ENCODE measurements around the gene ARHGAP8.

The ARHGAP8 gene

DNA sequence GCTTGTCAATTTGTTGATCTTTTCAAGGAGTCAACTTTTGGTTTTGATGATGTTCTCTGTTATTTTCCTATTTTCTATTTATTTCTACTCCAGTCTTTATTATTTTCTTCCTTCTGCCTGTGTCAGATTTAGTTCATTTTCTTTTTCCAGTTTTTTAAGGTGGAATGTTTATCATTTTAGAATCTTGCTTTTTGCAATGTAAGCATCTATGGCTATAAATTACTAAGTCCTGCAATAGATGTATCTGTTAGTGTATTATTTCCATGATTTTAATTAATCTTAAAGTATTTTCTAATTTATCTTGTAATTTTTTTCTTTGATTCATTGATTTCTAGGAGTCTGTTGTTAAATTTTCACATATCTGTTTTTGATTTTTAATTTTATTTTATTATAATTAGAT is 81.7 kb downstream of the ARHGAP8 start:
- TF ChIP-seq, protein P1, sequence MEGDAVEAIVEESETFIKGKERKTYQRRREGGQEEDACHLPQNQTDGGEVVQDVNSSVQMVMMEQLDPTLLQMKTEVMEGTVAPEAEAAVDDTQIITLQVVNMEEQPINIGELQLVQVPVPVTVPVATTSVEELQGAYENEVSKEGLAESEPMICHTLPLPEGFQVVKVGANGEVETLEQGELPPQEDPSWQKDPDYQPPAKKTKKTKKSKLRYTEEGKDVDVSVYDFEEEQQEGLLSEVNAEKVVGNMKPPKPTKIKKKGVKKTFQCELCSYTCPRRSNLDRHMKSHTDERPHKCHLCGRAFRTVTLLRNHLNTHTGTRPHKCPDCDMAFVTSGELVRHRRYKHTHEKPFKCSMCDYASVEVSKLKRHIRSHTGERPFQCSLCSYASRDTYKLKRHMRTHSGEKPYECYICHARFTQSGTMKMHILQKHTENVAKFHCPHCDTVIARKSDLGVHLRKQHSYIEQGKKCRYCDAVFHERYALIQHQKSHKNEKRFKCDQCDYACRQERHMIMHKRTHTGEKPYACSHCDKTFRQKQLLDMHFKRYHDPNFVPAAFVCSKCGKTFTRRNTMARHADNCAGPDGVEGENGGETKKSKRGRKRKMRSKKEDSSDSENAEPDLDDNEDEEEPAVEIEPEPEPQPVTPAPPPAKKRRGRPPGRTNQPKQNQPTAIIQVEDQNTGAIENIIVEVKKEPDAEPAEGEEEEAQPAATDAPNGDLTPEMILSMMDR (IDR thresholded peaks at IDR 0.05; ENCODE audit: insufficient read depth, low read depth, low read length, missing control alignments), result no peak
- no peak for DNase-seq (ENCODE audit: low read depth)
- H3K4me3 ChIP-seq (ENCODE audit: low read depth, low read length), result no peak overlapping the region

DNA sequence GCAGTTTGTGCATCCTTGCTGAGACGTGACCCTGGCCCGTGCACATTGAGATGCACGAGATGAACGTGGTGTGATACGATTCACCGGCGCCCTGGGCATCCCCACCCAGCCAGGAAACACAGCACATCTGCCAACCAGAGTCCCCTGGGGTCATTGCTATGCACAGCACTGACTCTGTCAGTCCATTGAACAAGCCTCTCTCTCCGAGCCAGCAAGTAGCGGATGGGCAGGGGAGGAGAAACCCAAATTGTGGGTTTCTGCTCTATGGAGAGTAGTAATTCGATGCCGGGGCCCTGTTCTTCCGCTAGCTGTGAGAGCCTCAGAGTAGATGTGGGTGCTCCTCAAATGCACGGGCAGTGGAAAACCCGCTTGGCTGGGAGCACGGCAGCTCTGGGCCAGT is 85.1 kb downstream of the ARHGAP8 start:
- H3K4me3 ChIP-seq (ENCODE audit: low read depth, low read length), result no peak overlapping the region
- TF ChIP-seq, protein P1 (IDR thresholded peaks at IDR 0.05; ENCODE audit: insufficient read depth, low read depth, low read length, missing control alignments), result no peak
- peak; percentile 11 for DNase-seq (ENCODE audit: low read depth)

DNA sequence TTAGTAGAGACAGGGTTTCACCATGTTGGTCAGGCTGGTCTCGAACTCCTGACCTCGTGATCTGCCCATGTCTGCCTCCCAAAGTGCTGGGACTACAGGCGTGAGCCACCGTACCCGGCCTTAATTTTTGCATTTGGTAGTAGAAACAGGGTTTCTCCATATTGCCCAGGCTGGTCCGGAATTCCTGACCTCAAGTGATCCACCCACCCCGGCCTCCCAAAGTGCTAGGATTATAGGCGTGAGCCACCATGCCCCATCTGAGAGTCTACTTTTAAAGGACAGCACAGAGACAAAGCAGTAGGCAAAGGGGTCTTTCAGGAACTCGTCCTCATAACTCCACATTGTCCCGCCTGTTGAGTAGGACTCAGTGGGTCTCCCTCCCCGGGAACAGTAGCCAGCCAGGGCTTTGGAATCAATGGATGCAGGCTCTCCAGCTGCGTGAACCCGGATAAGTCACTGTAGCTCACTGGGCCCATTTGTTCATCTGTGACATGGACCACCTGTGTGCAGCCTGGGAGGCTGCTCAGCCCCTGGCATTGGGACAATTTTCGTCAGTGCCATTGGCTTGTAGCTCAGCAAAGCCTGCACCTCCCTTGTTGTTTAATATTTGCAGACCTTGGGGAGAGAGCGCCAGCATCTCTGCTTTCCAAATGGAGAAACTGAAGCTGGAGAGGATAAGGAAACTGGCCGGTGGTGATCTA is 86.1 kb downstream of the ARHGAP8 start:
- DNase-seq (ENCODE audit: low read depth), result no peak
- no peak overlapping the region for H3K4me3 ChIP-seq (ENCODE audit: low read depth, low read length)
- TF ChIP-seq, protein P1 (IDR thresholded peaks at IDR 0.05; ENCODE audit: insufficient read depth, low read depth, low read length, missing control alignments), result no peak

DNA sequence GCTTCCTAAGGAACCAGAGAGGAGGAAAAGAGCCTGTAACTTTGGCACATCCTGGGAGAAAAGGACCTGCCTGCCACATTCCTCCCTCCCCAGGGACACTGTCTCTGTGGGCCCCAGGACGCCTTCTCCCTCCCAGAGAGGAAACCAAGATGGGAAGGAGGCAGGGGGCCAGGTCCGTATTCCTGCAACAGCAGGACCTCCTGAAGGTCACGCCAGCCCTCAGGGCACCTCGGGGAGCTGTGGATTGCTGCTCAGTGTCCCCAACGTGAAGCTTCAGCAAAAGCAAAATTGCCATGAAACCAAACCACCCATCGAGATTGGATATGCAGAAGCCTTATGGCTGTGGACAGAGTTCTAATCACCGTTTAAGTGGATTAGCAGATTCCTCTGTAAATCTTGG is 86.7 kb downstream of the ARHGAP8 start:
- TF ChIP-seq, protein P1 (IDR thresholded peaks at IDR 0.05; ENCODE audit: insufficient read depth, low read depth, low read length, missing control alignments), result no peak
- no peak overlapping the region for H3K4me3 ChIP-seq (ENCODE audit: low read depth, low read length)
- DNase-seq (ENCODE audit: low read depth), result no peak

DNA sequence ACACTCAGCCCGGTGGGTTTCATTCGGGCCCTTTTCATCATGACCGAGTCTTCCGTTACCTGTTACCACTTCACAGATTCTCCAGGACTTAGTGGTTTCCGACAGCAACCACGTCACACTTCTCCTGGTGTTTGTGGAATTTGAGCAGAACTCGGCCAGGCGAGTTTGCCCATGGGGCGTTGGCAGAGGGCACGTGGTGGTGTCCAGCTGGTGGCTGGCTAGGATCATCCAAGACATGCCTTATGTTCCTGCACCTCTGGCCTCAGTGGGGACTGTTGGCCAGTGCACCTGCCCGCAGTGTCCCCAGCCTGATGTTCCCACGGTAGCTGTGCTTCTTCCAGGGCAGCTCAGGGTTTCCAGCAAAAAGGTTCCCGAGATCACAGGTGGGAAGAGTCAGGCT is 87.3 kb downstream of the ARHGAP8 start:
- DNase-seq (ENCODE audit: low read depth), result no peak

DNA sequence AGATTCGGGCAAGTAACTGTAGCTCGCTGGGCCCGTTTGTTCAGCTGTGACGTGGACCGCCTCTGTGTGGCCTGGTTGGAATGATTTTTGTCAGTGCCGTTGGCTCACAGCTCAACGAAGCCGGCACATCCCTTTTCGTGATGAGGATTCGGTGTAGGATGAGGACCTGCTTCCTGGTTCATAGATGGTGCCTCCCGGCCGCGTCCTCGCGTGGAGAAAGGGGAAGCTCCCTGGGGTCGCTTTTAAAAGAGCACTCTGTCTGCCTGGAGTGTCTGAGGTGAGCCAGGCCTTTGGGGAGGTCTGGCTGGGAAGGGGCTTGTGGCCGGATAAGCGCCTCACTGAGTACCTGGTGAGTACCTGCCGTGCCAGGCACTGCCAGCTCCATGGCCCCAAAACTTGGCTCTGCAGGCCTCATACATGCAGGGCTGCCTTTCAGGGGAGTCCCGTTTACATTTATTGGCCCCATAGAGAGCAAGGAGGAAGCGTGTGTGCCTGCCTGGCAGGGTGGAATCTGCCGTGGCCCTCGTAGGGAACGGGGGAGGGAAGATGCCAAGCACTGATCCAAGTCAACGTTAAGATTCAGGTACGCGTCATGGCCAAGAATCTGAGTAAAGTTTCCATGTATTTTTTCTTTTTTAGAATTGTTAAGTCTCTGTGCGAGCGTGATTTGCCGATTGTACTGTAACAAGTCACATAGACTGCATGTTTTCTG is 88.4 kb downstream of the ARHGAP8 start:
- no peak for DNase-seq (ENCODE audit: low read depth)
- TF ChIP-seq, protein P1 (IDR thresholded peaks at IDR 0.05; ENCODE audit: insufficient read depth, low read depth, low read length, missing control alignments), result no peak
- no peak overlapping the region for H3K4me3 ChIP-seq (ENCODE audit: low read depth, low read length)

More for the DNA sequence above, 87.3 kb downstream of the ARHGAP8 start:
- TF ChIP-seq, protein P1 (IDR thresholded peaks at IDR 0.05; ENCODE audit: insufficient read depth, low read depth, low read length, missing control alignments), result no peak
- H3K4me3 ChIP-seq (ENCODE audit: low read depth, low read length), result no peak overlapping the region

Data from GM12865 (cell line).